Mucosa of rectum (tissue), 2 donors: ENCODE data around the gene KIF1A.

Experiments used
- H3K27ac ChIP-seq, 2 donors: one replicate each; pipeline ENCODE4 v1.7.0; 2013; ENCODE audit warnings: inconsistent platforms in 2 of 2, low read depth in 2 of 2, low read length in 2 of 2
- H3K27me3 ChIP-seq, 2 donors: one replicate each; pipeline ENCODE4 v1.7.0; 2013; ENCODE audit warnings: low read length in 2 of 2; ENCODE audit not compliant: control insufficient read depth in 2 of 2, insufficient read depth in 2 of 2
- H3K36me3 ChIP-seq, 2 donors: one replicate each; pipeline ENCODE4 v1.7.0; 2013; ENCODE audit warnings: low read length in 2 of 2; ENCODE audit not compliant: control insufficient read depth in 2 of 2, insufficient read depth in 2 of 2
- H3K4me1 ChIP-seq, 2 donors: one replicate each; pipeline ENCODE4 v1.7.0; 2013; ENCODE audit warnings: low read length in 2 of 2, mild to moderate bottlenecking in 1 of 2; ENCODE audit not compliant: control insufficient read depth in 2 of 2, insufficient read depth in 2 of 2
- H3K4me3 ChIP-seq, 2 donors: one replicate each; pipeline ENCODE4 v1.7.0; 2013; ENCODE audit warnings: low read length in 2 of 2
- H3K9ac ChIP-seq, 2 donors: one replicate each; pipeline ENCODE4 v1.7.0; 2013; ENCODE audit warnings: low read length in 2 of 2, low read depth in 1 of 2, mild to moderate bottlenecking in 1 of 2
- H3K9me3 ChIP-seq, 2 donors: one replicate each; pipeline ENCODE4 v1.7.0; 2013; ENCODE audit warnings: low read length in 2 of 2; ENCODE audit not compliant: control insufficient read depth in 2 of 2
- donor health status: healthy.
- donor health status: Normal muscosa, but diverticular disease.

KIF1A gene

DNA sequence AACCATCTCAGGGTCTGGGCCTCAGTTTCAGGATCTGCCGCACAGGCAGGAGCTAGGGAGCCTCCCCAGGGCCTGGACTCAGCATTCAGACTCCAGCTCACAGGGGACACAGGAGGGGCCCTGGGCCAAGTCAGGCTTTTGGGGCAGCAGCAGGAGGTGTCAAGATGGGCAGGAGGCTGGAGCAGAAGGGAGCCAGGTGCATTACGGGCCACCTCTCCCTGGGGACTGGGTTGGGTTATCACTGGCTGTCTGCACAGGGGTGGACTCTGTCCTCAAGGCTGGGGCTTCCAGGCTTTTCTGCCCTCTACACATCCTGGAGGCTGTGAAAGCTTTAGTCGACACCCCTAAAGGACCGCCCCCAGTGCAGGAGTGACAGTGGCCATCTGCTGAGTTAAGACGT is 108.3 kb downstream of the KIF1A start:
- H3K36me3 ChIP-seq, result no peaks in the 10 kb centered on the region
- H3K9me3 ChIP-seq, result no peaks in the 10 kb centered on the region
- no peak overlapping the region for H3K27ac ChIP-seq
- H3K4me1 ChIP-seq, result no peaks in the 10 kb centered on the region
- no peak overlapping the region for H3K9ac ChIP-seq
- H3K27me3 ChIP-seq, result peaks cover 2% of the 10 kb centered on the region in 2 donors
- no peak overlapping the region for H3K4me3 ChIP-seq

DNA sequence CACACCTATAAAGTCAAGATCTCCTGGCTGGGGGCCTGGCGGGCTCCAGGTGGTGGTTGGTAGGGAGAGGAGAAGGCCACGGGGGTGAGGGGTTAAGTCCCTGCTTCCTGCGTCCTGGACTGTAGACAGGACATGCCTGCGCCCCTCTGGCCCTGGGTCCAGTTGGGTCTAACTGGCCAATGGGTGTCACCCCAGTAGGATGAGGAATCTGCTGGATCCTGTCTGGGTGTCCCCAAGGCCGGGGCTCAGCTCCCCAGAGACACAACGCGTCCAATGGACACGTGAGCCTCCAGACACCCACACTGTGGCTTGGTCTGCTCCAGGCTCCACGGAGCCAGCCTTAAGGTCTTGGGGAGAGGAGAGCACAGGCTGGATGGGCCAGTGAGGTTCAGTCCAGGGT is 108.7 kb downstream of the KIF1A start:
- H3K9me3 ChIP-seq, result no peaks in the 10 kb centered on the region
- H3K4me3 ChIP-seq, result no peak overlapping the region
- no peak overlapping the region for H3K27ac ChIP-seq
- peaks cover 2% of the 10 kb centered on the region in 2 donors for H3K27me3 ChIP-seq
- no peaks in the 10 kb centered on the region for H3K4me1 ChIP-seq
- H3K36me3 ChIP-seq, result no peaks in the 10 kb centered on the region
- no peak overlapping the region for H3K9ac ChIP-seq

DNA sequence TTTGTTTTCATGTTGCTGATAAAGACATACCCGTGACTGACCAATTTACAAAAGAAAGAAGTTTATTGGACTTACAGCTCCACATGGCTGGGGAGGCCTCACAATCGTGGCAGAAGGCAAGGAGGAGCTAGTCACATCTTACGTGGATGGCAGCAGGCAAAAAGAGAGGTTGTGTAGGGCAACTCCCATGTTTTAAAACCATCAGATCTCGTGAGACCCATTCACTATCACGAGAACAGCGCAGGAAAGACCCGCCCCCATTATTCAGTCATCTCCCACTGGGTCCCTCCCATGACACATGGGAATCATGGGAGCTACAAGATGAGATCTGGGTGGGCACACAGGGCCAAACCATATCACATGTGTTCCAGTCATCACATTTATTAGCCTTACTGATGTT is 111.6 kb downstream of the KIF1A start:
- no peak overlapping the region for H3K9ac ChIP-seq
- H3K4me1 ChIP-seq, result no peaks in the 10 kb centered on the region
- H3K36me3 ChIP-seq, result no peaks in the 10 kb centered on the region
- peaks cover 2 to 8% of the 10 kb centered on the region in 2 donors for H3K27me3 ChIP-seq
- no peaks in the 10 kb centered on the region for H3K9me3 ChIP-seq
- H3K27ac ChIP-seq, result no peak overlapping the region
- H3K4me3 ChIP-seq, result no peak overlapping the region

DNA sequence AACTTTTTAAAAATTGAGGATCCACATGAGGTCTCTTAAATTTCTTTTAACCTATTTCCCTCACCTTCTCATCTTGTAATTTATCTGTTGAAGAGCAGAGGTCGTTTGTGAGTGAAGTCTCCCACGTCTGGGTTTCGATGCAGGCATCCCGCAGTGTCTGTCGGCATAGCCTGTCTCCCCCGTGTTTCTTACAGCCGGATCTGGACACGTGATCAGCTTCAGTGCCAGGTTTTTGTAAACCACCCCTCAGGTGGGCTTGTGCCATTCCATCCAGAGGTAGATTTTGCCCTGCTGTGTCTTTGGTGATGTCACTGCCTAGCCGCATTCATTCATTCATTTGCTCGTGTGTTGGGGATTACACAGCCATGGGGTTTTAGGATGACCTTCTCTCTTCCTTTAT is 112.2 kb downstream of the KIF1A start:
- Histone ChIP-seq H3K27ac (no peak overlapping the region), H3K9ac (no peak overlapping the region), H3K27me3 (peaks cover 2 to 8% of the 10 kb centered on the region in 2 donors), H3K4me3 (no peak overlapping the region), H3K4me1 (no peaks in the 10 kb centered on the region), H3K36me3 (no peaks in the 10 kb centered on the region), H3K9me3 (no peaks in the 10 kb centered on the region)

DNA sequence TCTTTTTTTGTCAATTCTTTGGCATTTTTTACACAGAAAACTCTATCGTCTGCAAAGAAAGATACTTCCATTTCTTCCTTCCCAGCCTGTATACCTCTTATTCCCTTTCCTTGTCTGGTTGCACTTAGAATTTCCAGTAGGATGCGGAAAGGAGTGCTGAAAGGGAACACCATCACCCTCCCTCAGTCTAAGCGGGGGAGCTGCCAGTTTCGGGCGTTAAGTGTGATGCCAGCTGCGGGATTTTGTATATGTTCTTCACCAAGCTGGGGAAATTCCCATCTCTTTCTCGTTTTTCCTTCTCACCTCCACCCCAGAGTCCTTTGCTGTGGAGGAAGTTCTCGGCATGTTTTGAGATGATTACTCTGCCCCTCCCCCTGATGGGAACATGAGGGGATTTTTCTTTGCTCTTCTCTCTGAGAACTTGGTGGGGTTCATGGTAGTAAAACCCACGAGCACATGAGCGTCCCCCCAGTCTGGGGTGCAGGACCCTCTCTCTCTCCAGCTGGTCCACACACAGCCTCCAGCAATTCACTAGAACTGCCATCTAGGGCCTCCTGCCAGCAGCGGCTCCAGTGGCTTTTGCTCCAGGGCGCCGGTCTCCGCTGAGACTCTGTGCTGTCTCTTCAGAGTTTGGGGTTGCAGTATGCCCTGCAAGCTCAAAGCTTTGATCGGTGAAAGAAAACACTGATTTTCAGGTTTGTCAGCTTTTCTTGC is 112.8 kb downstream of the KIF1A start:
- no peak overlapping the region for H3K4me3 ChIP-seq
- H3K9ac ChIP-seq, result no peak overlapping the region
- H3K9me3 ChIP-seq, result no peaks in the 10 kb centered on the region
- H3K36me3 ChIP-seq, result no peaks in the 10 kb centered on the region
- no peaks in the 10 kb centered on the region for H3K4me1 ChIP-seq
- peaks cover 2 to 8% of the 10 kb centered on the region in 2 donors for H3K27me3 ChIP-seq
- H3K27ac ChIP-seq, result no peak overlapping the region

DNA sequence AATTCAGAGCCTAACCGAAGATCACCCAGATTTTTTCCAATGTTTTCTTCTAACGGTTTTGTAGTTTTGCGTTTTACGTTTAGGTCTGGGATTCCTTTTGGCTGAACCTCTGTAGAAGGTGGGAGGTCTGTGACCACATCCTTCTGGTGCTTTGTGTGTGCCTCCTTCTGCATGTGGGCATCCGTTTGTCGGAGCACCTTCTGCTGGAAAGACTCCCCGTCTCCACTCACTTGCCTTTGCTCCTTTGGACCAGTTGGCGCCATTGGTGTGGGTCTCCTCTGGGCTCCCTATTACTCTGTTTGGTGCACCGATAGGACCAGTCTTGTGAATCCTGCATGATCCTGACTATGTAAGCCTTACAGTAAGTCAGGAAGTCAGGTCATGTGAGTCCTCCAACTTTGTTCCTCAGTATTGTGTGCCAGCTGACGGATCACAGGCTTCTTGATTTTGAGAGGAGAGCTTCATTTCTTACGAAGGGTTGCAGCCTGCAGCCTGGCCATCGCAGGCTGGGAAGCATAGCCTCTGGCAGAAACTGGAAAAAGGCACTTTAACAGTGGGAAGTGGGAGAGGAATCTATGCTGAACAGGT is 114.7 kb downstream of the KIF1A start:
- Histone ChIP-seq H3K4me3 (no peak overlapping the region), H3K9me3 (no peaks in the 10 kb centered on the region), H3K36me3 (no peaks in the 10 kb centered on the region), H3K27ac (no peak overlapping the region), H3K27me3 (peaks cover 2 to 8% of the 10 kb centered on the region in 2 donors), H3K9ac (no peak overlapping the region), H3K4me1 (no peaks in the 10 kb centered on the region)

GRCh38 chr2:240704651-240705050 is 115.4 kb downstream of the KIF1A start:
- Histone ChIP-seq H3K4me1 (no peaks in the 10 kb centered on the region), H3K9me3 (no peaks in the 10 kb centered on the region), H3K27ac (no peak overlapping the region), H3K4me3 (no peak overlapping the region), H3K9ac (no peak overlapping the region), H3K27me3 (peaks cover 2 to 6% of the 10 kb centered on the region in 2 donors), H3K36me3 (no peaks in the 10 kb centered on the region)

GRCh38 chr2:240703417-240704341 is 116.3 kb downstream of the KIF1A start:
- Histone ChIP-seq H3K27ac (no peak overlapping the region), H3K4me3 (no peak overlapping the region), H3K9me3 (no peaks in the 10 kb centered on the region), H3K27me3 (peaks cover 2 to 5% of the 10 kb centered on the region in 2 donors), H3K4me1 (no peaks in the 10 kb centered on the region), H3K9ac (no peak overlapping the region), H3K36me3 (no peaks in the 10 kb centered on the region)

GRCh38 chr2:240702640-240703011 is 117.4 kb downstream of the KIF1A start:
- Histone ChIP-seq H3K36me3 (no peaks in the 10 kb centered on the region), H3K9me3 (no peaks in the 10 kb centered on the region), H3K9ac (no peak overlapping the region), H3K27me3 (peaks cover 0 to 5% of the 10 kb centered on the region in 2 donors), H3K4me1 (no peaks in the 10 kb centered on the region), H3K27ac (no peak overlapping the region), H3K4me3 (no peak overlapping the region)
